NCI-H226 (cell line): ENCODE data around the gene USP40.

Experiments used
- DNase-seq: peaks from one replicate; pipeline ENCODE4 v3.0.0-alpha.2; 2015

The USP40 gene

GRCh38 chr2:233442028-233442310 is 124.6 kb downstream of the USP40 start:
- DNase-seq = no peak

DNA sequence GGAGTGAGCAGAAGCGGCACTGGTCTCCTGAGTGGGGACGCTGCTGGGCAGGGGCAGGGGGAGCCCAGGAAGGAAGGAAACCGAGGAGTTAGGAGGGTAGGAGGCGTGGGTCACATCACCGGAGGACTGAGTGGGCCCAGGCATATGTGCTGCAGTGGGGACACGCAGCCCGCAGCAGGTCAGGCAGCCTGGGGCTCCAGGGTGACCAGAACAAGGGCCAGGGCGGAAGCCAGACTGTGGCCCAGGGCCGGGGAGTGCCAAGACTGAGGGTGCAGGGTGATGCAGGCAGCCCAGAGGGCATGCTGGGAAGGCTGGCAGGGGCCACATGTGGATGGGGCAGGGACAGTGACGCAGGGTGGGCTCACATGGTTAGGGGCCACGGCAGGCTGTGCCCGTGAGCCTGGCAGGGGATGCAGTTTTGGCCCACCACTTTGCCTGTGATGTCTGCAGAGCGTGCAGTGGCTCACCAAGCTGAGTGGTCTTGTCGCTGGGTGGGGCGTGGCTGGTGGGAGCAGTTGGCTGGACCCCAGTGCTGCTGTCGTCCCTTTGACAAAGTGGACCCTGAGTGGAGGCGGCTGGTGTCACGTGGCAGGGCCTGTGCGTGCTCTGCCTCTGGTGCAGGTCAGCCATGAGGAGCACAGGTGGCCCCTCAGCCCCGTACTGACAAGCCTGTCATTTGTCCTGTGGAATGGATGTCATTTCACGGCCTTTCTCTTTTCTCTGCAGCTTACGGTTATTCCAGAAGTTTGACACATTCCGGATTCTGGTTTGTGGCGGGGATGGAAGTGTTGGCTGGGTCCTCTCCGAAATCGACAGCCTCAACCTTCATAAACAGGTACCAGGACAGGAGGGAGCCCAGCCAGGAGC is 125.2 kb downstream of the USP40 start:
- DNase-seq = no peak

- DNase-seq = no peak
Measured at GRCh38 chr2:233440714-233441113, 125.9 kb downstream of the USP40 start.

GRCh38 chr2:233440314-233440713 is 126.3 kb downstream of the USP40 start:
- no peak for DNase-seq

DNA sequence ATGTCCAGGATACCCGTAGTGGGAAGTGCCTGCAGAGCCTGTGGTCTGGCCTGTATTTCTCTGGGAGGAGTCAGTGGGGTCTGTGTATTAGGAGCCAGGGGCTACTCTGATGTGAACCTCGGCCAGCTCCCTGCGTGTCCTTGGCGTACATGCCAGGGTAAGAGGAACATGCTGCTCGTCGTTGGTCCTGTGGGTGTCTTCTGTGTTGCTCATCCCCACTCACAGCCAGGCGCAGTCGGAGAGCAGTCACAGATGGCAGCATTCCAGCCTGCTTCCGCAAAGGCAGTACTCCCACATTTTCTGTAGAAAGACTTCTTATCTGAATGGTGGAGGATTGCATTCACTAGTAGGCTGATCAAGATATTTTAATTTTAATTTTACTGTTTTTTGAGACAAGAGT is 127.4 kb downstream of the USP40 start:
- peak; percentile 74 for DNase-seq

- no peak for DNase-seq
Measured at GRCh38 chr2:233438573-233439147, 127.9 kb downstream of the USP40 start.

- DNase-seq = no peak
Measured at GRCh38 chr2:233437439-233437955, 129.1 kb downstream of the USP40 start.

DNA sequence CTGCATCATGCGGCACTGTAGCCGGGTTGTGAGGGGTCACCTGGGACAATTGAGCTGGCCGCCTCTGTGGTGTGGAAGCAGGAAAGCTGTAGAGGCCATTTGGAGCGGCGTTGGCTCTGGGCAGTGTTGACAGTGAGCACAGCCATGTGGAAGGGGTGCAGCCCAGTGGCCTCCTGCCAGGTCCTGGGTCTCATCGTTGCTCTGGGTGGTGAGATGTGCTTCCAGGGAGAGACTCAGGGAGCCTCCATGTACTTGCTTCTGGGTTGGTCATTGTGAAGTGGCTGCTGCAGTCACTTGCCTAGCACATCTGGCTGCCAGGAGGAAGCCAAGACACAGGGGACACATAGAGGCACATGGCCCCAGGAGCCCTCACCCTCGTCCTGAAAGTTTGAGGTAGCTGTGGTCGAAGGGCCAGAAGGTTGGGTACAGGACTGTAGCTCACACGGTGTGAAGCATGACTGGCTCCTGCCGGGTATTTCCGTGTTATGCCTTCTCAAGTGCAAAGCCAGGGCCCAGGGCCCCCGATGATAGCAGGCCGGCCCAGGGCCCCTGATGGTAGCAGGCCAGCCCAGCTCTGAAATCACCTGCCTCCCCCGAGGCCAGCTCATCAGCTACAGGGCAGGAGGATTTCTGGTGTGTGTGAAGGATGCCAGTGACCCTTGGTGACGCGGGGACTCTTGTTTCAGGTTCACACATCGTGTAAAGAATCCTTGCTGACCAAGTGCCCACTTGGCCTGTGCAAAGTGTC is 129.7 kb downstream of the USP40 start:
- no peak for DNase-seq

GRCh38 chr2:233436191-233436581 is 130.4 kb downstream of the USP40 start:
- DNase-seq = no peak

GRCh38 chr2:233435436-233436190 is 131.0 kb downstream of the USP40 start:
- no peak for DNase-seq

DNA sequence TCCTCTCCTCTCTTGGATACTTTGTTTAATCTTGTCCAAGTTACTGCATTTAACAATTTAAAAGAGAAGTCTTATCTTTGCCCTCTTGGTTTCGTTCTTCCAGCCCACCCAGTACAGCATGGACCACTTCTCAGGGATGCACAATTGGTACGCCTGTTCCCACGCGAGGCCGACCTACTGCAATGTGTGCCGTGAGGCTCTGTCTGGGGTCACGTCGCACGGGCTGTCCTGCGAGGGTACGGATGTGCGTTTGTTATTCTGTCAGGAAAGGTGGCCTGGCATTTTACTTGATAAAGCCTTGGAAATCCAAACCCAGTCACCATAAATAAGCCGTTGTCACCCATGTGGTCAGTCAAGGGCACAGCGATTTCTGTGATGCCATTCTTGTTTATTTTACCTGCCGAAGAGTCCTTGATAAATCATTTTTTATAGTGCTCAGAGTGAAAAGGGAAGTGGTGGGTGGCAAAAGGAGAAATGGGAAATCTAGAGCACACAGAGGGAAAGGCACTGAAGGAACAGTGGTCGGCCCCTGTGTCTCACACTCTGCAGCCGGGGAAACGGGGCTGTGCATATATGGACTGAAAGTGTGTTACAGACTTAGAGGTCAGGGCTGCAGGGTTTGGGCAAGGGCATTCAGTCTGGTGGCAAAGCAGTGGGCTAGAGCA is 131.8 kb downstream of the USP40 start:
- no peak for DNase-seq

GRCh38 chr2:233433794-233434193 is 132.8 kb downstream of the USP40 start:
- no peak for DNase-seq

DNA sequence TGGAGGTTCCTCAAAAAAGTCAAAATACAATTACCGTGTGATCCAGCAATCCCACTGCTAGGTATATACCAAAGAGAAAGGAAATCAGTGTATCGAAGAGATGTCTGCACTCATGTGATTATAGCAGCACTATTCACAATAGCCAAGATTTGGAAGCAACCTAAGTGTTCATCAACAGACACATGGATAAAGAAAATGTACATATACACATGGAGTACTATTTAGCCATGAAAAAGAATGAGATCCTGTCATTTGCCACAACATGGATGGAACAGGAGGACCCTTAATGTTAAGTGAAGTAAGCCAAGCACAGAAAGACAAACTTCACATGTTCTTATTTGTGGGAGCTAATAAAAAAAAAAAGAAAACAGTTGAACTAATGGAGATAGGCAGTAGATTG is 133.6 kb downstream of the USP40 start:
- no peak for DNase-seq

- DNase-seq = no peak
Measured at GRCh38 chr2:233430651-233431050, 135.9 kb downstream of the USP40 start.

DNA sequence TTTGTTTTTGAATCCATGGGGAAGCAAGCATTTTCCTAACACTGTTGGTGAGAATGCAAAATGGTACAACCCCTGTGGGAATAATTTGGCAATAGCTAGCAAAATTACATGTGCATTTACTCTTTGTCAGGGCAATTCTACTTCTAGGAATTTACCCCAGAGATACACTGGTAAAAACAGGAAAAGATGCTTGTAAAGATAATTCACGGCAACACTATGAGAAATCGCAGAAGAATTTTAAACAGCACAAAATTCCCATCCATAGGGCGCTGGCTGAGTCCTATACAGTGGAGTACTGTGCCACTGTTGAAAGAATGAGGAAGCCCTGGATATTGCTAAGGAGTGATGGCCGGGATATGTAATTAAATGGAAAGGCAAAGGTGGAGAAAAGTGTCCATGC is 136.5 kb downstream of the USP40 start:
- peak; percentile 64 for DNase-seq

- no peak for DNase-seq
Measured at GRCh38 chr2:233429175-233429897, 137.2 kb downstream of the USP40 start.

DNA sequence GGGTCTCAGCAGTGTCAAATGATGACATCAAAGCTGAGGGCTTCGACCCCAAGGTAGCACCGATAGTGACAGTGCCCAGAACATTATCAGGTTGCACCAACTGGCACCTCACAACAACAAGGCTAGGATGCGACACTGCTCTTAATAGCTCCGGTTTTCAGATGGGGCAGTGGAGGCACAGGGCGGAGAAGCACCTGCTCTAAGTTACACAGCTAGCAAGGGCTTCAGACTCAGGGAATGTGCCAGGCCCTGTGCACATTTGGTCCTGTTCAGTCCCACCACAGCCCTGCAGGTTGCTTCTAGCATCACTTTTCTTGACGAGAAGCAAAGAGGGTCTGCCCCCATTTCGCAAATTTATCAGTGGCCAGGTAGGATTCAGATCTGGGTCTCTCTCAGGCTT is 138.1 kb downstream of the USP40 start:
- no peak for DNase-seq

DNA sequence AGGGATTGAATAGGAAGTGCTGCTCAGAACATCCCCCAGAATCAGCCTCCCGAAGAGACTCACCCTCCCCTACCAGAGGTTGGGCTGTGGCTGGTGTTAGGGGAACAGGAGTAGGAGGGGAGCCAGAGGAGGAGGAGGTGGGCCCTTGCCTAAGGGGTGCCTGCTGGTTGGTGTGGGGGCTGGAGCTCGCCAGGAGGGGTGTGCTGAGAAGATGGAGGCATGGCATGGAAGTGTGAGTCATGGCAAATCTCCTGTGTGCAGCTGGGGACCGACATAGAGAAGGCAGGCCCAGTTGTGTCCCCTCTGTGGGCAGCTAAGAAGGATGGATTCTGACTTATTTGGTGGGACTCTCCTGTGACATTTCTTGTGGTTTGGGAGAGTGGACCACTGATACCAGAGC is 138.6 kb downstream of the USP40 start:
- DNase-seq = no peak

DNA sequence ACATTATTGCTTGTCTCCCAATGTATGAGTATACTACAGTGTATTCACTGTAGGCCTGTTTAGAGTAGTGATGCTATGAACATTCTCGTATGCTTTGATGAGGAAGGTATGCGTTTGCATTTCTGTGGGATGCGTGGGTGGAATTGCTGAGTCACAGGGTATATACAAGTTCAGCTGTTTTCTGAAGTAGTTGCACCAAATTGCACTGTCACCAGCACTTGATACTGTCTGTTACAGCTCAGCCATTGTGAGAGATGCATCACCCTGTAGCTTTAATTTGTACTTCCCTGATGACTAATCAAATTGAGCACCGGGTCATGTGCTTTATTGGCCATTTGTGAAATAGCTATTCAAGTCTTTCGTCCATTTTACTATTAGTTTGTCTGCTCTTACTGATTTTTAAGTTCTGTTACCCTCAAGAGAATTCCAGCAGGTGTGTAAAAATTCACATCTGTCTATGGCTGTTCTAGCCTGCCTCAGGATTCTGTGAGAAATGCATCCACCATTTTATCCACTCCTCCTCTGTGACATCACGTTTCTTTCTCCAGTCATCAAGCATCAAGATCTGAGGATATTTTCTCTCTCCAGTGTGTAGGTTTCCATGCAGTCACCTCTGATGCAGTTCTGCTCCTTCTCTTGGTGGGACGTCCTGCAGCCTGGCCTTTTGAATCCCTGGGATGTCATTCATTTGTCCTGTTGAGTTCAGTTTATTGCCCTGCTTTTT is 139.8 kb downstream of the USP40 start:
- peak; percentile 94 for DNase-seq
